Suprapubic skin (tissue), 4 donors: ENCODE measurements around the gene TMEM95.

Experiments
- EP300 ChIP-seq: sonication (generic); formaldehyde crosslinking; IDR thresholded peaks from one replicate; pipeline ENCODE4 v1.6.1; 2017; ENCODE audit warnings: antibody characterized with exemption
- POLR2A ChIP-seq, 2 donors: fragments of 450-650 bp; IDR thresholded peaks; one replicate each; pipeline ENCODE4 v1.6.1; 2017; ENCODE audit warnings: antibody characterized with exemption in 2 of 2, mild to moderate bottlenecking in 2 of 2, moderate library complexity in 2 of 2
- POLR2AphosphoS5 ChIP-seq, 3 donors: sonication (generic); formaldehyde crosslinking; IDR thresholded peaks; one replicate each; pipeline ENCODE4 v1.6.1; 2017; ENCODE audit warnings: antibody characterized with exemption in 3 of 3
- TF ChIP-seq, protein P1 (sequence below), 2 donors: fragments of 200-600 bp in 1 of 2; fragments of 450-650 bp in 1 of 2; sonication (generic) in 1 of 2; IDR thresholded peaks; one replicate each; pipeline ENCODE4 v1.5.1; 2016 to 2019; ENCODE audit warnings: antibody characterized with exemption in 2 of 2, mild to moderate bottlenecking in 1 of 2, moderate library complexity in 1 of 2

GRCh38 chr17:7329997-7330637 lies 24.8 kb upstream of the TMEM95 start:
- TF ChIP-seq, protein P1, sequence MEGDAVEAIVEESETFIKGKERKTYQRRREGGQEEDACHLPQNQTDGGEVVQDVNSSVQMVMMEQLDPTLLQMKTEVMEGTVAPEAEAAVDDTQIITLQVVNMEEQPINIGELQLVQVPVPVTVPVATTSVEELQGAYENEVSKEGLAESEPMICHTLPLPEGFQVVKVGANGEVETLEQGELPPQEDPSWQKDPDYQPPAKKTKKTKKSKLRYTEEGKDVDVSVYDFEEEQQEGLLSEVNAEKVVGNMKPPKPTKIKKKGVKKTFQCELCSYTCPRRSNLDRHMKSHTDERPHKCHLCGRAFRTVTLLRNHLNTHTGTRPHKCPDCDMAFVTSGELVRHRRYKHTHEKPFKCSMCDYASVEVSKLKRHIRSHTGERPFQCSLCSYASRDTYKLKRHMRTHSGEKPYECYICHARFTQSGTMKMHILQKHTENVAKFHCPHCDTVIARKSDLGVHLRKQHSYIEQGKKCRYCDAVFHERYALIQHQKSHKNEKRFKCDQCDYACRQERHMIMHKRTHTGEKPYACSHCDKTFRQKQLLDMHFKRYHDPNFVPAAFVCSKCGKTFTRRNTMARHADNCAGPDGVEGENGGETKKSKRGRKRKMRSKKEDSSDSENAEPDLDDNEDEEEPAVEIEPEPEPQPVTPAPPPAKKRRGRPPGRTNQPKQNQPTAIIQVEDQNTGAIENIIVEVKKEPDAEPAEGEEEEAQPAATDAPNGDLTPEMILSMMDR (IDR thresholded peaks at IDR 0.05): no peak
- no peak for TF ChIP-seq EP300
- no peak for TF ChIP-seq POLR2A (IDR thresholded peaks at IDR 0.05)
- no peak for TF ChIP-seq POLR2AphosphoS5 (IDR thresholded peaks at IDR 0.05)
